ENCODE measurements around the gene LRRC72.
"Not testable (repeated sequence)": the region's sequence is repeated elsewhere in the genome, so short reads cannot be mapped to it uniquely, and the experiment has no call there.

LRRC72 gene

DNA sequence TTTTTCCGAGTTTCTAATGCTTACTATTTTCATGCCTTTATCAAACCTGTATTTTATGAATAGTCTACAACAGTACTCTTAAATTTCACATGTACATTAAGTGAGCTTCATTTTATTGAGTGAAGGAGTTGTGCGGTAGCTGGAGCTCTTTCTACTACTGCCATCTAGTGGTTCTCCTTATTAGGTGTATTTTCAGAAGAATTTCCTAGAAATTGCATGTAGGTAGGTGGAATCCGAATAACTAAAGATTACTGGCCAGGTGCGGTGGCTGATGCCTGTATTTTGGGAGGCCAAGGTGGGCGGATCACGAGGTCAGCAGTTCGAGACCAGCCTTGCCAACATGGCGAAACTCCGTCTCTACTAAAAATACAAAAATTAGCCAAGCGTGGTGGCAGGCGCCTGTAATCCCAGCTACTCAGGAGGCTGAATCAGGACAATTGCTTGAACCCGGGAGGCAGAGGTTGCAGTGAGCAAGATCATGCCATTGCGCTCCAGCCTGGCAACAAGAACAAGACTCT lies 38.3 kb downstream of the LRRC72 start:
- DNase-seq (ENCODE audit: insufficient read length, low spot score): peak; percentile 15
- peak; percentile 48 for FAIRE-seq

DNA sequence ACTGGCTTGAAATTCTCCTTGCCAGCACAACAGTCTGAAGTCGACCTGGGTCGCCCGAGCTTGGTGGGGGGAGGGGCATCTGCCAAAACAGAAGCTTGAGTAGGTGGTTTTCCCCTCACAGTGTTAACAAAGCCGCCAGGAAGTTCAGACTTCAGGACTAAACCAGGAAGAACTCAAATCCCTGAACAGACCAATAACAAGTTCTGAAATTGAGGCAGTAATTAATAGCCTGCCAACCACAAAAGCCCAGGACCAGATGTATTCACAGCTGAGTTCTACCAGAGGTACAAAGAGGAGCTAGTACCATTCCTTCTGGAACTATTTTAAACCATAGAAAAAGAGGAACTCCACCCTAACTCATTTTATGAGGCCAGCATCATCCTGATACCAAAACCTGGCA lies 45.3 kb downstream of the LRRC72 start:
- no peak for FAIRE-seq
- no peak for DNase-seq (ENCODE audit: insufficient read length, low spot score)

DNA sequence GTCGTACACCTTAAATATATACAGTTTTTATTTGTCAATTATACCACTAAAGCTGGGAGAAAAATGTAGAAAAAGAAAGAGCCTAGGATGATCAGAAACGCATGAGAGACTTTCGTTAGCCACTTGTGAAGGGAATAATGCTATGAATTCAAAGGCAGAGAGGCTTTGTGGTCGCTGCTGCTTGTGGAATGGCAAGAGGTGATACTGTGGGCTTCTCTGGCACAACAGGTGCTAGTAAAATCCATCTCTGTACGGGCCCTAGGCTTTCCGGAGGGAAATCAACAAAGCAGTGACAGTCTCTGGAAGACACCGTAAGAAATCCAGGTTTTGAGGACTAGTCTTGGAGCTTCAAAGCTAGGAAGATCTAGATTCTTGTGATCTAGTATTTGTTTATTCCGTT lies 52.6 kb downstream of the LRRC72 start:
- FAIRE-seq: no peak
- DNase-seq (ENCODE audit: insufficient read length, low spot score): no peak

DNA sequence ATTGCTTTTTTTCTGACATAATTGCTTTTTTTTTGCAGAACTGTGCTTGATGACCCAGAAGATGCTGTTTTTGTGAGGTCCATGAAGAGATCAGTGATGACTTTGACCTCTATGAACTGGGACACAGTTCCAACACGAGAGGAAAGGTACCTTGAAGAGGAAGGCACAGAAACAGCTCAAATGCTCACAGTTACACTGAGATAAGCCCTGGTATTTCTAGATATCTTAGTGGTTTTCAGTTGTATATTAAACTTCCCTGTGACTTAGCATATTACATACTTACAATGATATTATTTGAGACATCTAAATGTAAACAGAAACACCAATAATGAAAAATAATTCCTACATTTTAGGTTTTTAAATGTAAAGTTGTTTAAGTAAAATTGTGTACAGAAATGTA lies 54.7 kb downstream of the LRRC72 start:
- DNase-seq (ENCODE audit: insufficient read length, low spot score) (no peak), FAIRE-seq (no peak)

DNA sequence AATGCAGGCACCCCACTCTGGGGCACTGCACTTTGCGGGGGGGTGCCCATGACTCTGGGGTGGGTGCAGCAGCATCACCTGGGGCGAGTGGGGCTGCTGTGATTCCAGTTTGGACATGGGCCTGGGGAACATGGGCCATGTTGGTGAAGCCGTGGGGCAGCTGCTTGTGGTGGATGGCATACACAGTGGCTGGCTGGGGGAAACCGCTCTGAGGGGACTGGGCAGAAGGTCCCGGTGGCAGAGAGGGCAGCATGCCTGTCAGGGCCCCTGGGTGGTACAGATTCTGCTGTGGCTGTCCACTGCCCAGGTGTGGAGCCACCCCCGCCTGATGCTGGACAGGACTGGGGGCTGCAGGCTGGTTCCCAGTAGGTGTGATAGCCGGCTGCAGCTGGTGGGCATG lies 57.2 kb downstream of the LRRC72 start:
- DNase-seq (ENCODE audit: insufficient read length, low spot score) (no peak), FAIRE-seq (no peak)

DNA sequence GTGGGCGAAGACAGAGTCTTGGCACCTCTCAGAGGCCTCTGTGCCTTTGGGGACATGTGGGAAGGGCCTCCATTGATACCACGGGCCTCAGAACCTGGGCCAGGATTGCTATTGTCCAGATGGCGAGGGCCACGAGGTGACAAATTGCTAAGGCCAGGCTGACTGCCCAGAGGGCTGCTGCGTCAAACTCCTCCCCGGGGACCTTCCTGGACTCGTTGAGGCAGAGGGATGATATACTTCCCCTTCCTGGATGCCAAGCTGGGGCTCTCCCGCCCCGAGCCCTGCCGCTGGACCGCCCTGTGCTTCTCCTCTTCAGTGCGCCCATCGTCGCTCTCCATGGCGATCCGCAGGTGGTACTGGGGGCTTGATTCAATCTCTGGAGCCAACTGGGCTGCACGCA lies 58.9 kb downstream of the LRRC72 start:
- no peak for DNase-seq (ENCODE audit: insufficient read length, low spot score)
- FAIRE-seq: no peak

DNA sequence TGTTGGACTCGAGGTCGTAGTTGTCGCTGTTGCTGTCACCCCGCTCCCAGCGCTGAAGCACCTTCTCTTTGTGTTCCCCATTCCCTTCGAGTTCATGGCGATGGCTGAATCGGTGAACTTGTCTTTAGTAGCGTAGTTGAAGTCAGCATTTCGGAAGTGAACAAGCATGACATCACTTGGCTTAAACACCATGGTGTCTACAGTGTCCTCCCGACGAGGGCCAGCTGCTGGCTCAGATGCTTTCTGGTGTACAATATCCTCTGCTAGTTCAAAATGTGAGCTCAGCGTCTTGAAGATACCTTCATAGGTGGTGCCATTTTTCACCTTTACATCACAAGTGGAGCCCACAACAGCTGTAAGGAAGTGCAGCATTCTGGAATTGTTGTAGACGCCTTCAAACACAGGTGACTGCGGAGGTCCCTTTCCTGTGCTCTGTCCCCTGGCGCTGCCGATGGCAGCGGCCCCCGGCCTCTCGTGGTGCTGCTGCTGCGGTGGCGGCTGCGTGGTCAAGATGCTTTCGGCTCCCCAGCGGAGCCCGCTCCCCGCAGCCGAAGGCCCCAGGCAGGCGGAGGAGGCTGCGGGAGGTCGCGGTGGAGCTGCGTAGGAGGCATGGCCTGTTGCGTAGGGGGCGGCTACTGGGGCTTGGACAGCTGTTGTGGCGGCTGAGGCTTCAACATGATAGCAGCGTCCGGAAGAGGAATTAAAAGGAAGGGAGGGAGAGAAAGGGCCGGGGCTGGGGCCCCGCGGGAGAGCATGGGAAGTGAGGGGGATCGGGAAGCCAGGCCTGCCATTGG lies 59.7 kb downstream of the LRRC72 start:
- FAIRE-seq: no peak
- DNase-seq (ENCODE audit: insufficient read length, low spot score): no peak

DNA sequence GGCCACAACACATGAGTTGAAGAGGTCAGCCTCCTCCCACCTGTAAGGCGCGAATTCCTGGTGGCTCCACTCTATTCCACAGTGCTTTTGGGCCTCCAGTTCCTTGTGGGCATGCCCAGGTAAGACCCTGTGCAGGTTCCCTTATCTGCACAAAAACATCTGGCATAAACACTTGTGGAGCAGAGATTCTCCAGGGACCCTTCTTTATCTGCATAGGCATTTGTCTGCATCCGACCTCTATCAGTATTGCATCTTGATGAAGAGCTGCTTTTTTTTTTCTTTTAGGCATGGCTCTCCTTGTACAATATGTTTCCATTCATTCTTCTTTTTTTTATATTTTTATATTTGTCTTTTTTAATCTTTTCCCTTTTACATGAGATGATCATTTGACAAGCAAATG lies 60.5 kb downstream of the LRRC72 start:
- DNase-seq (ENCODE audit: insufficient read length, low spot score) (no peak), FAIRE-seq (no peak)

DNA sequence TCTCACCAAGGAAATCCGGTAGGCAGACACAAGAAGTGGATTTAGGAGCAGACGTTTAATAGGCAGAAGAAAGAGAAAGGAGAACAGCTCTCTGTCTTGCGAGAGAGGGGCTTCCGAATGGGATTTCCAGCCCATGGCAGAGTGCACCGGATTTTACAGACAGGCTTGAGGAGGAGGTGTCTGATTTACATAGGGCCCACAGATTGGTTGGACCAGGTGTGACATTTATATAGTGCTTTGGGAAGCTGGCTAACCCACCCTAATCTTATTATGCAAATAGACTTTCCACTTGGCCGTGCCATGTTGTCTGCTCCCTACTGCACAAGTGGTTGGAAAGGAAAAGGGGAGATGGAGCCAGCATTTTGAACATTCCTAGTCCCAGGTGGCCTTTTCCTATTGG lies 61.2 kb downstream of the LRRC72 start:
- DNase-seq (ENCODE audit: insufficient read length, low spot score) (no peak), FAIRE-seq (no peak)

DNA sequence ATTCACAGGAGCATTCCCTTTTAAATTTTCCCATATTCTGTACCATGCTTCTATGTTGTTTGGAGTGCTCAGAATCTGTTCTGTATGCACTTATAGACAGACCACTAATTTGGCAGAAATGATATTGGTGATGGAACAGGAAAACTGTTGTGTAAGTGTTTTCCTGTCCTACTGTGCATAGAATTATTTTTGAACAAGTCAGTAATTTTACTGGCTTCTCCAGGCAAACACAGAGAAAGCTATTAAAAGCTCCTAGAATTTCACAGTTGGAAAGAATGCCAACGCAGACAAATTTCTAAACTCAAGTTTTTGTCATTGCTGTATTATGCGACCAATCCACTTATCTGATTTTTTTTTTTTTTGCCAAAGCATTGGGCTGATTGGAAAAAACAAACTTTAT lies 63.3 kb downstream of the LRRC72 start:
- DNase-seq (ENCODE audit: insufficient read length, low spot score): no peak
- FAIRE-seq: no peak

DNA sequence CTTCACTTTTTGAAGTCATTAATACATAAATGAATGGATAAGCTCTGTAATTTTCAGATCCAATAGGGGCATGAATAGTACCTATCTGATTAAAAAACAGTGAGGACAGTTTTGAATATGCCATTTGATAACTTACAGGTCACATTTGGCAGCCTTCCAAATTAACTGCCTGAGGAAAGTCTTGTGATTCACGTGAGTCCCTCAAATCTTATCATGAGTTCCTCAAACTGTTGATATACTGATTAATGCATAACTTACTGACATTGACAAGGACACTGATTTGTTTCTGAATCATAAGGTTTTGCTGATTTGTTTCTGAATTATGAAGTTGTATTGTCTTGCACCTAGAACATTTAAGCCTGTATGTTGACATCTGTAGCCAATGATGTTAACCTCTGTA lies 63.8 kb downstream of the LRRC72 start:
- FAIRE-seq (no peak), DNase-seq (ENCODE audit: insufficient read length, low spot score) (no peak)

DNA sequence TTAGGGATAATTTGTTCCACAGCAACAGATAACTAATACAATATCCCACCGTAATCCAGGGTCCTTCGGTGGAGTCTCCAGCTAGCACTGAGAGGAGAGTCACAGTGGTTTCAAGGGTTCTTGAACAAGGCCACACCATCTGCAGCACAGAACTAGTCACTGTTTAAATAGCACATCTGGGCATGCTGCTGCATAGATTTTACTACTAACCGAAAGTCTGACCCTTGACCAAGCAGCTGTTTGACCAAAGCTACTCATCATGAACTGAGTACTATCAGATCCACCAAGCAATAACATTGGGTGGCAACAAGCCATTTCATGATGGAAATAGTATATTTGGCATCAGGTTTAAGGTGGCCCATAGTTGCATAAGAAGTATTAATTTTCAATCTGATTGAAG lies 65.8 kb downstream of the LRRC72 start:
- FAIRE-seq (no peak), DNase-seq (ENCODE audit: insufficient read length, low spot score) (no peak)

DNA sequence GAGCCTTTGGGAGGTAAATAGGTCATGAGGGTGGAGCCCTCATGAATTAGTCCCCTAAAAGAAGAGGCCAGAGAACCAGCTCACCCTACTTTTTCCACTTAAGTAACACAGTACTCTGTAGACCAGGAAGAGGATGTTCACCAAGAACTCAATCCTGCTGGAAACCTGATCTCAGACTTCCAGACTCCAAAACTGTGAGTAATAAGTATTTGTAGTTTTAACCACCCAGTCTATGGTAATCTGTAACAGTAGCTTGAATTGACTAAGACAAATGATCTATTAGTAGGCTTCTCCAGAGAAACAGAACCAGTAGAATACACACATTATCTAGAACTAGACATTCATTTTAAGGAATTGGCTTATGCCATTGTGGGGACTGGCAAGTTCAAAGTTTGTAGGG lies 67.4 kb downstream of the LRRC72 start:
- FAIRE-seq (no peak), DNase-seq (ENCODE audit: insufficient read length, low spot score) (no peak)

DNA sequence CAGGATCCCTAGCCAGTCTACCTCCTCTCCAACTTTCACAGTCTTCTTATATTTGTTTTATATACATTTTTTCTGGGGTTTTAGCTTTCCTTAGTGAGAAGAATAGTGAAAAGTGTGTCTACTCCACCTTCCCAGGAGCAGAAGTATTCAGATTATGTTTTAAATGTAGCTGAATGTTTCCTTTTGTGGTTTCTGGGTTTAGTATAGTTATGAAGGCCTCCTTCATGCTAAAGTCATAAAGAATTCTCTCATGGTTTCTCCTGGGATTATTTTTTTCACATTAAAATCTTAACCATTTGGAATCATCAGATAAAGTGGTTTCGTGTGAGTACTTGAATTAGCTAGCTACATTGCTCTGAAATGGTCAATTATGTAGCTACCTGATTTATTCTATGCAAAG lies 68.1 kb downstream of the LRRC72 start:
- FAIRE-seq (no peak), DNase-seq (ENCODE audit: insufficient read length, low spot score) (no peak)

DNA sequence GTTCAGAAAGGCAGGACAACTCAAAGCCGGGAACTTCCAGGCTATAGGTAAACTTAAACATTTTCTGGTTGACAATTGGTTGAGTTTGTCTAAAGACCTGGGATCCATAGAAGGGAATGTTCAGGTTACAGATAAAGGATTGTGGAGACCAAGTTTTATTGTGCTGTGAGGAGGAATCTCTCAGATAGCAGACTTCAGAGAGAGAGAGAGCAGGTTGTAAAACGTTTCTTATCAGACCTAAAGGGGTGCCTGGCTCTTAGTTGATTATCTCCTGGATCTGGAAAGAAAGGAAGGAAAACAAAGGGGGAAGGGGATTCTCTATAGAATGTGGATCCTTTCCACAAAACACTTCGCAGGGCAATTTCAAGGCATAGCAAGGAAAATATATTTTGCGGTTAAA lies 69.0 kb downstream of the LRRC72 start:
- FAIRE-seq; DNase-seq (ENCODE audit: insufficient read length, low spot score): not testable (repeated sequence)

DNA sequence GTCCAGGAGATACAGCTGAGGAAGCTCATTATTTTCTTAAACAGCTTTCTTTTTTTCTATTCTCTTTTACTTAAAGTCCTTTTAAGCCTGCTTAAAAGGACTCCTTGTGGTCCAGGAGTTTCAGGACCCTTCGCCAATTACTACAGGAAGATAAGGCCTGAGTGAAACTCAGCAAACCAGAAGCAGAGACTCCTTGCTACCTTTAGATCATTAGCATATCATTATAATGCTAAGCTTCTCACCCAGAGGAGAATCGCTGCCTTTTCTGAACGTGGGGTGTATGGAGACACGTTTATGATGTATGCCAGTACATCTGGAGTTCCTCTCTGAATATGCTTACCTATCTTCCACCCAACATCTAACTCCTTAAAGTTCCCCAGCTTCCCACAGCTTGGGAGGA lies 71.4 kb downstream of the LRRC72 start:
- DNase-seq (ENCODE audit: insufficient read length, low spot score): no peak
- no peak for FAIRE-seq

DNA sequence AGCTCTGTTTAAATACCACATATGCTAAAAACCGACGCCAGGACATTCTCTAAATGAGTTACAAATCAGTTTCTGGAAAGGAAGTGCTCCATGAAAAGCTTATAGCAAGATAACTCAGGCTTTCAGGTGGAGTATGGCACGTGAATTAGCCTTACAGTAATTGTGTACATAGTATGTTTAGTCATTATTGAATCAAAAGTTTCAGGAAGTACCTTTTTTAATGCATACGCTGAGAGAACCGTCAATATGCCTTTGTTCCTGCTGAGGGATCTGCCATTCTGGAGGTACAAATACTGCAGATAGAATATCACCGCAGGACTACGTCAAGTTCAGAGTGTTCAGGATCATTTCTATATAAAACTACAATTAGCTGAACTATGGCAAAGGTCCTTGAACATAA lies 73.2 kb downstream of the LRRC72 start:
- FAIRE-seq: no peak

DNA sequence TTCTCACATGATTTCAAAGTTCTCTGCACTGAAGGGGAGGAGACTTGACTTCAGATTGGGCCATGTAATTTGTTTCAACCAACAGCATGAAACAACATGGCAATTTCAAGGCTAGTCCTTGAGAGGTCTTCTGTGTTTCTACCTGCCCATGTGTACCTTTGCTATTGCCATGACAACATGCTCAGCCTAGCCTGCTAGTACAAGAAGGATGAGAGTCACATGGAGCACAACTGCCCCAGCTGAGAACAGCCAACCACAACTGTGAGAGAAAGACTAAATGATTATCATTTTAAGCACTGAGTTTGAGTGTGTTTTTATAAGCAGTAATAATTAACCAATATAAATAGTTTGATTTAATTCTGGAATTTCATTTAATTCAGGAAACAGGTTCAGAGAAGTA lies 77.0 kb downstream of the LRRC72 start:
- FAIRE-seq (no peak), DNase-seq (ENCODE audit: insufficient read length, low spot score) (no peak)

More for the DNA sequence above, 73.2 kb downstream of the LRRC72 start:
- DNase-seq (ENCODE audit: insufficient read length, low spot score): no peak

DNA sequence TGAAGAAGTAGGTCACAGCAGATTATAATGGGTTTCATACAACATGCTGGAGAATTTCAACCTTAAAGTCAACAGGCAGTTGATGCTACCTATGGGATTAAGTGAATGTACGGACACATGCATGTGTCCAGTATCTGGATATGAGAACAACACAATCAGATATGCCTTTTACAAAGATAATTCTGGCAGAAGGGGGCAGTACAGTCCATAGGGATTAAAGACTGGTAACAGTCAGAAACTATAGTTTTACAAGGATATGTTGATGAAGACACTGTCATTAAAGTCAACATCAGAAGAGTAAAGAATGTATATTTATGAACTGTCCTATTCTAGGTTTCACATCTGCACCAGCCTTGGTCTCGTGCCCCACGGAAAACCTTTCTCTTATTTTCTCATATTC lies 77.4 kb downstream of the LRRC72 start:
- no peak for FAIRE-seq
- DNase-seq (ENCODE audit: insufficient read length, low spot score): no peak

DNA sequence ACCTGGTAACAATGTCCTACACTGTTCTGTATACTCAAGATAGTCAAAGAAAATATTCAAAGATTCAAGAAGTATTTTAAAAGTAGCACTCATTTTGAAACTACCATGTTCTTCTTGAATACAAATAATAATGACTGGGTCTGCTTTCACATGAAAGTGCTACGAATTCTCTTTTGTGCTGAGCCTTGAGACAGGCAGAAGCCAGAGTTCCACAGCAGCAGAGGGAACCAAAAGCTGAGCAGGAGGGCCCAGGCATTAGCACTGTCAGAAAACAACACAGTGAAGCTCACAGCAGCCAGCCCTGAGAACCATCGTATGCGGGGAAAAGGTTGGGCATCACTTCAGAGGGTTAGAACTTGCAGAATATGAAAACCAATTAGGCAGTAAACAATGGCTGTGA lies 80.1 kb downstream of the LRRC72 start:
- FAIRE-seq (no peak), DNase-seq (ENCODE audit: insufficient read length, low spot score) (no peak)

DNA sequence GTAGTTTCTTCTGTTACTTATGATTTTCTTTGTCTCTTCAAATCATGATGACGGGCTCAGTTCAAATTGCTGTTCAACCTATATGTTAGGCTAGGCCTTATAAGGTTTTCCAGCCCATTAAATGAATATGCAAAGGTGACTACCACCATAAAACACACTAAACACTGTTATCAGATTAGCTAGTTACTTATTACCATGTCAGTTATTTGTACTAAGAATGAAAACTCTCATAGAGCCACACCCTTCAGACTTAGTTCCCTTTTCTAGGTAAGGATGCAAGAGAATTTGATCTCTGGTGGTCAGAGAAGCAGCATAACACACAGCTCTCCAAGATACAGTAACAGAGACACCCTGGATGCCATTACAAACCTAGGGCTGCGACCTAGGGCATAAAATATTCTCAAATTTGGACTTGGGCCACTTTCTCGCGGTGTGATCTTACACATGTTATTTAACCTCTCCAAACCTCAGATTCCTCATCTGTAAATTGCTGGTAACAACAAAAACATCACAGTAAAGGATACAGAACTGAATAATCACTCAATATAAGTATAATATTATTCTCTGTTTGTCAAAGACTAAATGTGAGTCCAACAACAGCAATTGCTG lies 83.3 kb downstream of the LRRC72 start:
- FAIRE-seq: no peak
- DNase-seq (ENCODE audit: insufficient read length, low spot score): no peak

DNA sequence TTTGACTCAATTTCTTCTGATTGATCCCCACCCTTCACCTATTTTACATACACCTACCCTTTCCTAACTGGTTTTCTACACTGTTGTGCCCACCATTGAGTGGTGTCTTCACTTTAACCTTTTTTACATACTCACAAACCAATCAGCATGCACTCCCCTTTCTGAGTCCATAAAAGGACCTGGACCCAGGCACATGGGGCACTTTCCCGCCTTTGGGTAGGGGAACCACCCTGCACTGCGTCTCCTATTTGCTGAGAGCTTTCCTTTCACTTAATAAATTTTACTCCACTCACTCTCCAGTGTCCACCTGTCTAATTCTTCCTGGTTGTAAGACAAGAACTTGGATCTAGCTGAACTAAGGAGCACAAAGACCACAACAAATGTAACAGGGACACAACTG lies 85.1 kb downstream of the LRRC72 start:
- FAIRE-seq: no peak

More for the DNA sequence above, 85.1 kb downstream of the LRRC72 start:
- no peak for DNase-seq (ENCODE audit: insufficient read length, low spot score)
